DOHH2 (cell line): ENCODE data around the gene FLRT1.

Experiments used
- EZH2phosphoT487 ChIP-seq: fragments of 200-600 bp; sonication (generic); IDR thresholded peaks from 2 replicates; pipeline ENCODE4 v1.6.1; 2017; ENCODE audit warnings: borderline replicate concordance, mild to moderate bottlenecking, antibody characterized with exemption, low read length, moderate library complexity, mixed read lengths
- TF ChIP-seq, protein P1 (sequence below): fragments of 200-600 bp; sonication (generic); IDR thresholded peaks from one replicate; pipeline ENCODE4 v1.5.1; 2014; ENCODE audit warnings: antibody characterized with exemption, mild to moderate bottlenecking, low read depth, low read length; ENCODE audit not compliant: poor library complexity, severe bottlenecking

DNA sequence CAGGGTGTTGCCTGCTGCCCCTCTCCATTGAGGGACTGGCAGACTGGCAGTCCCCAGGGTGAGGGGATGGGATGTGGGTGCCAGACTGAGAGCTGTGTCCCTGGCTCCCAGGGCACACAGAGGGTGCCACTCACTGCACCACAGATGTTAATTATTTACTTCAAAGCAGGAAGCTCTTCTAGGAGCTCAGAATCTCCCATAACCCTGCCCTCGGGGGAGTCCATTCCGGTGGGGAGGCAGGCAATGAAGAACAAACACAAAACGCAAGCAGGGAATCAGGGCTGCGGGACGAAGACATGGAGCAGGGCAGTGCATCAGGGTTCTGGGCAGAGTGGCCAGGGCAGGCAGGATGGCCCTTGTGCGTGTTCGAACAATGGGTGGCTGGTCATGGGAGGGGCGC lies 24.4 kb upstream of the FLRT1 start:
- TF ChIP-seq, protein P1, sequence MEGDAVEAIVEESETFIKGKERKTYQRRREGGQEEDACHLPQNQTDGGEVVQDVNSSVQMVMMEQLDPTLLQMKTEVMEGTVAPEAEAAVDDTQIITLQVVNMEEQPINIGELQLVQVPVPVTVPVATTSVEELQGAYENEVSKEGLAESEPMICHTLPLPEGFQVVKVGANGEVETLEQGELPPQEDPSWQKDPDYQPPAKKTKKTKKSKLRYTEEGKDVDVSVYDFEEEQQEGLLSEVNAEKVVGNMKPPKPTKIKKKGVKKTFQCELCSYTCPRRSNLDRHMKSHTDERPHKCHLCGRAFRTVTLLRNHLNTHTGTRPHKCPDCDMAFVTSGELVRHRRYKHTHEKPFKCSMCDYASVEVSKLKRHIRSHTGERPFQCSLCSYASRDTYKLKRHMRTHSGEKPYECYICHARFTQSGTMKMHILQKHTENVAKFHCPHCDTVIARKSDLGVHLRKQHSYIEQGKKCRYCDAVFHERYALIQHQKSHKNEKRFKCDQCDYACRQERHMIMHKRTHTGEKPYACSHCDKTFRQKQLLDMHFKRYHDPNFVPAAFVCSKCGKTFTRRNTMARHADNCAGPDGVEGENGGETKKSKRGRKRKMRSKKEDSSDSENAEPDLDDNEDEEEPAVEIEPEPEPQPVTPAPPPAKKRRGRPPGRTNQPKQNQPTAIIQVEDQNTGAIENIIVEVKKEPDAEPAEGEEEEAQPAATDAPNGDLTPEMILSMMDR: no peak
- TF ChIP-seq EZH2phosphoT487: no peak
